B cell (primary cell): ENCODE results near the gene BRI3.

Experiments
- CTCF ChIP-seq: fragments of 200-600 bp; IDR thresholded peaks from one replicate; pipeline ENCODE4 v1.8.0; 2022; ENCODE audit warnings: antibody characterized with exemption, mild to moderate bottlenecking
- EZH2 ChIP-seq: IDR thresholded peaks from 2 replicates; pipeline ENCODE4 v1.6.1; 2012; ENCODE audit warnings: borderline replicate concordance, low read depth, mild to moderate bottlenecking, moderate library complexity, low read length; ENCODE audit not compliant: insufficient read depth, poor library complexity, severe bottlenecking

DNA sequence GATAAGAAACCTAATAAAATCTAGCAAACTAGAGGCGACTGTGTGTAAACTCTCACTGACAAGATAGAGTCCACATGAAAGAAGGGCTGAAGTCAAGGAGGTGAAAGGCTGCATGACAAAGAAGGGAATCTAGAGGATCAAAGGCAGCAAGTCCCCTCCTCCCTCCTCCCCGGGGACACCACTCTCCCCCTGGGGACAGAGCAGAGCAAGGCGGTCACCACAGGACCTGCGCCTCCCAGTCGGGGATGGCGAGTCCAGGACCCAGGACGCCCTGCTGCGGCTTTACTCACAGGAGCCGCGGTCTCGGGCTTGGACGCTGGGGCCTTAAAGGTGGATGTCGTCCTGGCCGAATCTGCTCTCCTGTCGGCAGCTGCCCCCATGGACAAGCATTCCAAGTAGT, 22.4 kb downstream of the BRI3 start:
- TF ChIP-seq CTCF = no peak
- TF ChIP-seq EZH2 = no peak
